Activated CD4-positive, CD25-positive, alpha-beta regulatory T cell treated with anti-CD3 and anti-CD28 coated beads, Interleukin-2, amount 50 U/mL, for 16 hours (primary cell): ENCODE results near the gene ZNF773.
"Not testable (repeated sequence)": the region's sequence is repeated elsewhere in the genome, so short reads cannot be mapped to it uniquely, and the experiment has no call there.

Experiments
- DNase-seq: peaks from one replicate; pipeline ENCODE4 v3.0.0-alpha.2; 2020; ENCODE audit warnings: low read depth, low spot score

ZNF773 gene

DNA sequence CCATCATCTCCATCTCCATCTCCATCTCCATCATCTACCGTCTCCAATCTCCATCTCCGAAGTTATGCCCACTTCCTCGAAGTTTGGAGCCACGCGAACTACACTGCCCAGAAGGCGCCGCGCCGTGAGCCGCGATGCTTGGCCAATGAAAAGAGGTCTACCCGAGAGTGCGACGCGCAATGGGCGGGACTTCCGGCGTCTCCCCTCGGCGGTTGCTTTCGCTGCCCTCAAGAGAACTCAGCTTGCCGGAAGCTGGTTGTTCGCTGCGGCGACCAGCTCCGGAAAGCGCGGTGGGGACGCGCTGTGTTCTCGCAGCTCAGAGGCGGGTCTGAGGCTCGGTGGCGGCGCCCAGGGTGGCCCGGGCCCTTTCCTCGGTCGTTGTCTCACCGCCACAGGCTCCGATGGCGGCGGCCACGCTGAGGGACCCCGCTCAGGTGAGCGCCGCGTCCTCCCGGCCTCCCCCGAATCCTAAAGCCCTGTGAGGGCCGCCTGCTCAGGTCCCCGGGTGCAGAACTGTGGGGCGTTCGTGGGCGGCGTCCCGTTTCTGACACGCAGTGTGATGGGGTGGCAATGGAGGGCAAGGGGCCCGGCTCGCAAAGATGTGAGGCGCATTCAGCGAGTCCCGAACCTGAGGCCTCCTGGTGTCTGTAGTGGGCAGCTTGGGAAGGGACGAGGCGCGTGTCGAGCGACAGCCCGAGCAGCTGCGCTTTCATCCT, at the start of gene ZNF773:
Gene ZNF773 (plus strand): TSS at position 259 of the 716 bp plus-strand sequence. CDS start 143 bp downstream, at position 402.
- DNase-seq: peak; percentile 88

DNA sequence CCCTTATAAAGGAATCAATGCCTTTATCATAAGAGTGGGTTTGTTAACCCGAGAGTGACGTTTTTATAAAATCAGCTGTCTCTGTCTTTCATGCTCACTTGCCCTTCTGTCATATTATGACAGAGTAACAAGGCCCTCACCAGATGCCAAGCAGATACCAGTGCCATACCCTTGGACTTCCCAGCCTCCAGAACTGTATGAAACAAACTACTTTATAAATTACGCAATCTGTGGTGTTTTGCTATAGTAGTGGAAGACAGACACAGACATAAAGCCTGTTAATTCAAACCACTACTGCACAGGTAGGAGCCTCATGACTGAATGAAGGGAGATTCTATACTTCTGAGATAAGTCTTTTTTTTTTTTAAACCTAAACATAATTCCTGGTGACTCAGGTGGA, 47.4 kb upstream of the ZNF773 start:
- DNase-seq: no peak

DNA sequence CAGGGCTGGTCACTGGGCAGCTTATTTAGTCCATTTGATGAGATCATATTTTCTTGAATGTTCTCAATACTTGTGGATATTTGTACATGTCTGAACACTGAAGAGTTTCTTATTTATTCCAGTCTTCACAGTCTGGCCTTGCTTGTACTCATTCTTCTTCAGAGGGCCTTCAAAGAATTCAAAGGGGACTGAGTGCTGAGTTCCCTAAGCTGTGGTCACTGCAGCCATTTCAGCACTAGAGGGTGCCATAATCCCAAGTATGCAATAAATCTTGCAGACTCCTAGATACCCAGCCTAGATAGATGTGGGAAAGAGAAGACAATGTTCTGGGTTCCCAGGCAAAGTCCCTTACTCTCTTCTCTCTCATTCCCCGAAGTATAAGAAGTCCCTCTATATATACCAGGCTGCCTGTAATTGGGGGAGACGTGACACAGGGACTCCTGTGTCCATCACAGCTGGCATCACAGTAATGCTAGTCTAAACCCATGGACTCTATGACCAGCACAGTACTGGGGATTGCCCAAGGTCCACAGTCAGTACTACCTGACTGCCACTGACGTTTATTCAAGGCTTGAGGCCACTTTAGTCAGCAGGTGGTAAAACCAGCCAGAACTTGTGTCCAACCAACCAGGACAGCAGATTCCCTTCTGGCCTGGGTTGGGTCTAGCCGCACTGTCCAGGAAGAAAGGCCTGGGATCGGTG, 33.9 kb upstream of the ZNF773 start:
- no peak for DNase-seq

DNA sequence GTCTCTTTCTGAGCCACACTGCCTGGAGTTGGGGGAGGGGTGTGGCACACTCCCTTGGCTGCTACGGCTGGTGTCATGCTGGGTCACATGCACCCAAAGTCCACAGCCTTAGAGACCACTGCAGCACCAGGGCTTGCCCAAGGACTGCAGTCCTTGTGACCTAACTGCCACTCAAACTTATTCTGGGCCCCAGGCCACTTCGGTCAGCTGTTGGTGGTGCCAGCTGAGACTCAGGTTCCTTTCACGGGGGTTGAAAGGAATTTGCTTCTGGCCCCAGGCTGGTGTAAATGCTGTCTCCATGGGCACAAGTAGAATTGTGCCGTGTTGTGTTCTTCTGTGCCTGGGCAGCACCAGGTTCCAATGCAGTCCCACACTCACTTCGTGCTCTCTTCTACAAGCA, 33.2 kb upstream of the ZNF773 start:
- no peak for DNase-seq

- DNase-seq: no peak
These were observed 26.1 kb upstream of the ZNF773 start for GRCh38 chr19:57473646-57474045.

- DNase-seq: peak; percentile 77
These were observed 22.3 kb upstream of the ZNF773 start, which contains the start of gene ZNF772 for GRCh38 chr19:57477191-57478008. TSS of gene ZNF772 (minus strand) at chr19:57477566. CDS start at chr19:57477309, 257 bp downstream.

DNA sequence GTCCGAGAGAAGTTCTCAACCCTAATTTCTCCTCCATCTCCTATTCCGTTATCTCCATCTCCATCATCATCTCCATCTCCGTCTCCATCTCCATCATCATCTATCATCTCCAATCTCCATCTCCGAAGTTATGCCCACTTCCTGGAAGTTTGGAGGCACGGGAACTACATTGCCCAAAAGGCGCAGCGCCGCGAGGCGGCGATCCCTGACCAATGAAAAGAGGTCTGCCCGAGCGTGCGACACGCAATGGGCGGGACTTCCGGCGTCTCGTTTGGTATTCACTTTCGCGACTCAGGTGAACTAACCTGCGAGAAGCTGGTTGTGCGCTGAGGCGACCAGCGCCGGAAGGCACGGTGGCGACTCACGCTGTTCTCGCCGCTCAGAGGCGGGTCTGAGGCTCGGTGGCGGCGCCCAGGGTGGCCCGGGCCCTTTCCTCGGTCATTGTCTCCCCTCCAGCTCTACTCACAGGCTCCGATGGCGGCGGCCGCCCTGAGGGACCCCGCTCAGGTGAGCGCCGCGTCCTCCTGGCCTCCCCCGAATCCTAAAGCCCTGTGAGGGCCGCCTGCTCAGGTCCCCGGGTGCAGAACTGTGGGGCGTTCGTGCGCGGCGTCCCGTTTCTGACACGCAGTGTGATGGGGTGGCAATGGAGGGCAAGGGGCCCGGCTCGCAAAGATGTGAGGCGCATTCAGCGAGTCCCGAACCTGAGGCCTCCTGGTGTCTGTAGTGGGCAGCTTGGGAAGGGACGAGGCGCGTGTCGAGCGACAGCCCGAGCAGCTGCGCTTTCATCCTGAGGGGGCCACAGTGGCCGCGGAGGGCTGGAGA, 12.1 kb upstream of the ZNF773 start, which contains the start of gene ZNF419:
Gene ZNF419 (plus strand): TSS at position 274 of the 822 bp plus-strand sequence. CDS start 201 bp downstream, at position 475.
- peak; percentile 91 for DNase-seq

DNA sequence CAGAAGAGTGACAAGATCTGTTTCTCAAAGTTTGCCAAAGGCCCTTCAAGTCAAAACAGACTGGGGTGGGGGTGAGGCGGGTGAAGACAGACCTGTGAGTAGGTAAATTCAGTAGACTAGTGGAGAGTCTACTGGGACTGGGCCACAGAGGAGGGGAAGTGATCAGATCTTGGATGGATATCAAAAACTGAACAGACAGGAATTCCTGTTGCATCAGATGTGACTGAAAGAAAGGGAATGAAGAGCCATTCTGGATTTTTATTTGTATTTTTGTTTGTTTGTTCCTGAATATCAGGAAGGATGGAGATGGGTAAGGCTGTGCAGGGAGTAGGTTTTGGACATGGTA, 11.5 kb upstream of the ZNF773 start:
- DNase-seq: not testable (repeated sequence)

- DNase-seq: not testable (repeated sequence)
These were observed 432 bp upstream of the ZNF773 start for GRCh38 chr19:57499332-57499679.

DNA sequence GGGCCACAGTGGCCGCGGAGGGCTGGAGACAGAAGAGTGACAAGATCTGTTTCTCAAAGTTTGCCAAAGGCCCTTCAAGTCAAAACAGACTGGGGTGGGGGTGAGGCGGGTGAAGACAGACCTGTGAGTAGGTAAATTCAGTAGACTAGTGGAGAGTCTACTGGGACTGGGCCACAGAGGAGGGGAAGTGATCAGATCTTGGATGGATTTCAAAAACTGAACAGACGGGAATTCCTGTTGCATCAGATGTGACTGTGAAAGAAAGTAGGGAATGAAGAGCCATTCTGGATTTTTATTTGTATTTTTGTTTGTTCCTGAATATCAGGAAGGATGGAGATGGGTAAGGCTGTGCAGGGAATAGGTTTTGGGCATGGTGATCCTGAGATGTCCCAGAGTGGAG, 662 bp downstream of the ZNF773 start:
- DNase-seq: not testable (repeated sequence)

- no peak for DNase-seq
These were observed 6.4 kb downstream of the ZNF773 start for GRCh38 chr19:57506163-57506562.

DNA sequence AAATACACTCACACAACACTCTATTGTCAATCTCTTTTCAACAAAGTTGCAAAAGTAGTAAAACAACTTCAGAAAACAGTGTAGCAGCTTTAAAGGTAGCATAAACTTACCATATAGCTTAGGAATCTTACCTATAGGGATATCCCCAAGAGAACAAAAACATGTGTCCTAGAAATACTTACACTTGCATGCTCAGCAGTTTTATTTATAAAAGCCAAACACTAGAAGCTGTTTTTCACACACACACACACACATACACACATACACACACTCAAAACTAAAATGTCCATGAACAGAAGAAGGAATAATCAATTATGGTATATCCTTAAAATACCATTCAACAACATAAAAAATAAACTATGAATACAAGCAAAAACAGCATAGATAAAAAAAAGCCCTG, 11.7 kb downstream of the ZNF773 start:
- DNase-seq: no peak

DNA sequence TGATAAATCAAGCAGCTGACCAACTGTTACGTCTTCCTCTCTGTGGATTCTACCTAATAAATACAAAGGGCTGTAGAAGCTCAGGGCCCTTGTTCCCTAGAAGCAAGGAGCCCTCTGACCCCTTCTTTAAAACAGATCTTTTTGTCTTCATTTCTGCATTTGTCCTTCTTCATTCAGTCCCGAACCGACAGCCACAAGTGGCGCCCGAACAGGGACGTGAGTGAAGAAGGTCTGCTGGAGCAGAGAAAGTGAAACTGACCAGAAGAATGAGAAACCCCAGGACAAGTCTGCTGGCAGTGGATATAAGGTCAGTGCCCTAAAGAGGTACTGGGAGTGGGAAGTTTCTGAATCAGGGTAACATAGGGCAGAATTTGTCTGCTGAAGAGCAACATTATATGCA, 13.1 kb downstream of the ZNF773 start:
- DNase-seq: no peak

DNA sequence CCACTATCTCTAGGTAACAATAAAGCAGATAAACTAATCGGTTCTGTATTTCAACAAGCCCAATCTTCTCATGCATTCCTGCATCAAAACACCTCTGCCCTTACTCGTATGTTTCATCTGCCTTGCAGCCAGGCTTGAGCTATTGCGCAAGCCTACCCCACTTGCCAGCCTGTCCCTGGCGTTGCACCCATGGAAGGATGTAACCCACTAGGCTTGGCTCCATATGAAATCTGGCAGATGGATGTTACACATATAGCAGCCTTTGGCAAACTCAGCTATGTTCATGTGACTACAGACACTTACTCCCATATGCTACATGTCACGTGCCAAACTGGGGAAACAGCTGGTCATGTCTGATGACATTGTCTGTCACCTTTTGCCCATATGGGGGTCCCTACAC, 15.5 kb downstream of the ZNF773 start:
- DNase-seq: no peak

DNA sequence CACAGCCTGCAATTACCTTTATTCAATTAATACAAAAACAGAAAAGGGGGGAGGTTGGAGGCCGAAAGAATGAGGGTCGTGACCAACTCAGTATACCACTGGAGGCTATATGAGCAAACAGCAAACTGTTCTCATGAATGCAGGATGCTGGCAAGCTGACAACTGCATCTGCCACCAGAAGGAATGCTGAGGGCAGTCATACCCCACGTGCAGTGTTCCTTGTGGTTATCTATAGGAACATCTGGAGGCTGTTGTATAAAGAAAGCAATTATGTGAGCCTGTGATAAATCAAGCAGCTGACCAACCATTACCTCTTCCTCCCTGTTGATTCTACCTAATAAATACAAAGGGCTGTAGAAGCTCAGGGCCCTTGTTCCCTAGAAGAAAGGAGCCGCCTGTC, 18.3 kb downstream of the ZNF773 start:
- not testable (repeated sequence) for DNase-seq

DNA sequence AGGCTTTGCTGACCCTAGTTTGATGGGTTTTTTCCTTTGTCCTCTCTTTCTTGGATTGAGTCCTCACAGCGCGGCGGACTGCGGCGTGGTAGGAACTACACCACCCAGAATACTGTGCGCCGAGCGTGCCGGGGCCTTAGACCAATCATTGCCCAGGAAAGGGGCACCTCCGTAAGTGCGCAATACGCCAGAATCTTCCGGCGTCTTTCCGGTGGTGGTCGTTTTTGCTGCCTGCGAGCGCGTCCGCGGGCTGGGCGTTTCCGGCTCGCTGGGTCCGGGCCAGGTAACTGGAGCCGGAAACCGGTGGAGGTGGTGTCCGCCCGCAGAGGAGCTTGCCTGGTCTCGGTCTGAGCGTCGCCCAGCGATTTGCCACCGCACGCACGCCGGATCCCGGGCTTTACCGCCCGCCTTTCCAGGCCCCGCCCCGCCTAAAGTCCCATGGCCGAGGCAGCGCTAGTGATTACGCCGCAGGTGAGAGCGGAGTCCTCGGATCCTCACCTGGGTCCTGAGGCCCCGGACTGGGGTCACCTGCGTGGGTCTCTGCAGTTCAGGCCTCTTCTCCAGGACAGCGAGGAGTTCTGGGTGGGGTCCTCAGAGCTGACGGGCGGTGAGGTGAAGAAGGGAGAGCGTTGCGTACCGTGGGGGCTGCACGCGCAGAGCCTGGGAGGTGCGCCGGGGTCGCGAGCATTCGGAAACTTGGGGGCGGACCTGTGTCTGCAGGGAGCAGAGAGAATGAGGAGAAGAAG, 27.6 kb downstream of the ZNF773 start, which contains the start of gene ZNF549:
Gene ZNF549 (plus strand): TSS at position 221 of the 746 bp plus-strand sequence. CDS start 218 bp downstream, at position 439.
- peak; percentile 80 for DNase-seq

- no peak for DNase-seq
These were observed 38.3 kb downstream of the ZNF773 start for GRCh38 chr19:57537953-57538547.

GRCh38 chr19:57546513-57546912, 46.8 kb downstream of the ZNF773 start:
- DNase-seq: no peak

DNA sequence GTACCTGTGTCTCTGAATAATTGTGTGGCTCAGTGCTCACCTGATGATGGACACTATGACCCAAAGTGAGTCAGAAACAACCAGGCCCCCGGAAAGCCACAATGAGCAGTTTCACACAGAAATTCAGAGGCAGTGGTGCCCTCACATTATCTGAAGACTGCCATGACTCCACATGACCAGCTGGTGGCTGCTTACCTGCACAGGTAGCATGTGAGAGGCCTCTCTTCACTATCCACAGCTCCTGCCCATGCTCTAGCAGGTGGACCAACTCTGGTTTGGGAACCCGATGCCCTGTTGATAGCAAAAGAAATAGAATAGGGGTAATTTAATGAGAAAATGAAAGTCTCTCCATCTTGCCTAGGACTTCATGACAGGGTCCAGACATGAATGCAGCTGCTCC, 52.7 kb downstream of the ZNF773 start:
- no peak for DNase-seq

DNA sequence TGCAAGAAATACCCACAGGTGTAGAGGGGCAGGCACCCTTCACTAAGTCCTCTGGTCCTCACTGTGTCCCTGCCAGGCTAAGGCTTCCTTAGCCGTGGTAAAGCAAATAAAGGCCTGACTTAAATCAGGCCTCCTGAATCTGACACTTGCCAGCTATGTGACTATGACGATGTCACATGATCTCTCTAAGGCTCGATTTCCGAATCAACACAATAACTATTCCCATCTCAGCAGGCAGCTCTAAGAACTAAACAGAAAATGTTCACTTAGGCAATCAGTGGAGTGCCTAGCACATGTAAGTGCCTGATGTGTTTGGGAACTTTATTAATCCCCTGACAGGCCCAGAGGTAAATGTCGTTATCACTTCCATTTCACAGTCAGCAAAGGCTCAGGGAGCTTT, 57.9 kb downstream of the ZNF773 start:
- DNase-seq: no peak
